ENCODE measurements around the gene SPECC1. TPM values are rescaled to one million over a fixed set of nuclear protein-coding genes. Genes with fewer than 3 reads are reported as not detected.

SPECC1 gene
- total and polyA plus RNA-seq, 2 of the 13 experiments (the other 11 are each of a cell fraction or from before 2014, with no cell fraction given), result 2.3 to 6.9 TPM

DNA sequence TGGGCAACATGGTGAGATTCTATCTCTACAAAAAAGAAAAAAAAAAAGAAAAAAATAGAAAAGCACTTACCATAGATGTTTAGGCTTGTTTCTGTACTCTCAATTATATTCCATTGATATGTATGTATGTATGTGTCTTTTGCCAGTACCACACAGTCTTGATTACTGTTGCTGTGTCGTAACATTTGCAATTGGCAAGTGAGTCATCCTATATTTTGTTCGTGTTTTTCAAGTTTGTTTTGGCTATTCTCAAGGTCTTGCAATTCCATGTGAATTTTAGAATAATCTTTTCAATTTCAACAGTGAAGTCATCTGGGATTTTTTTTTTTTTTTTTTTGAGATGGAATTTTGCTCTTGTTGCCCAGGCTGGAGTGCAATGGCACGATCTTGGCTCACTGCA is 19.3 kb downstream of the SPECC1 start:
- Histone ChIP-seq H3K9ac (ENCODE audit: insufficient read depth, low read depth, low read length) (no peak overlapping the region), H4K20me1 (ENCODE audit: insufficient read depth, low read length) (no peaks in the 10 kb centered on the region), H3K4me1 (ENCODE audit: insufficient read depth, low read length) (no peaks in the 10 kb centered on the region), H3K4me3 (replicated peaks in 1 of 3; ENCODE audit: insufficient read depth in 1 of 3, low read depth in 2 of 3, low read length in 3 of 3) (no peak overlapping the region), H3K27me3 (ENCODE audit: control insufficient read depth in 1 of 2, insufficient read depth in 2 of 2, low read length in 2 of 2) (no peaks in the 10 kb centered on the region), H3K36me3 (replicated peaks in 1 of 2; ENCODE audit: control insufficient read depth in 1 of 2, insufficient read depth in 2 of 2, low read length in 2 of 2) (no peaks in the 10 kb centered on the region), H2AFZ (ENCODE audit: low read length) (no peak overlapping the region), H3K9me3 (ENCODE audit: low read length) (no peaks in the 10 kb centered on the region), H3K4me2 (ENCODE audit: low read depth, low read length) (no peak overlapping the region), H3K27ac (ENCODE audit: extremely low read length, insufficient read depth, low read length) (no peak overlapping the region), H3K79me2 (ENCODE audit: insufficient read depth, low read length) (no peaks in the 10 kb centered on the region)
- in situ Hi-C loops (cut with HindIII; ENCODE audit: extremely low pct_ligation_motif_present, low pct_unique_long_range_greater_than_20kb), result no loop called here
- WGBS (ENCODE audit: low lambda C conversion rate), result 10% methylated on average over 3 of the region's 3 CpGs
- CTCF ChIA-PET (ENCODE audit: low intra/inter-chr PET ratio, low total read pairs), result no interaction called here
- ATAC-seq (no peak), FAIRE-seq (no peak), DNase-seq (ENCODE audit: low spot score) (no peak)
- POLR2A ChIA-PET, result no interaction called here
- intact Hi-C loops (cut with micrococcal nuclease; ENCODE audit: unreplicated experiment), result no loop called here
- BruUV-seq (replicated peaks), result no TSS peak
- TF ChIP-seq ZNF501 (CRISPR knock-in tag; IDR thresholded peaks at IDR 0.05) (no peak), KDM6A (CRISPR knock-in tag; IDR thresholded peaks at IDR 0.05; ENCODE audit: low read depth) (no peak), KLF6 (CRISPR knock-in tag; IDR thresholded peaks at IDR 0.05) (no peak), SIX4 (CRISPR knock-in tag; IDR thresholded peaks at IDR 0.05) (no peak), ZNF33B (CRISPR knock-in tag; IDR thresholded peaks at IDR 0.05) (no peak), XRCC5 (optimal IDR thresholded peaks at IDR 0.05; ENCODE audit: low read length) (no peak), KDM2A (CRISPR knock-in tag; IDR thresholded peaks at IDR 0.05; ENCODE audit: borderline replicate concordance, low read depth) (no peak), MBD4 (IDR thresholded peaks at IDR 0.05; ENCODE audit: borderline replicate concordance, low read length) (no peak)
- TF ChIP-seq, protein P1, sequence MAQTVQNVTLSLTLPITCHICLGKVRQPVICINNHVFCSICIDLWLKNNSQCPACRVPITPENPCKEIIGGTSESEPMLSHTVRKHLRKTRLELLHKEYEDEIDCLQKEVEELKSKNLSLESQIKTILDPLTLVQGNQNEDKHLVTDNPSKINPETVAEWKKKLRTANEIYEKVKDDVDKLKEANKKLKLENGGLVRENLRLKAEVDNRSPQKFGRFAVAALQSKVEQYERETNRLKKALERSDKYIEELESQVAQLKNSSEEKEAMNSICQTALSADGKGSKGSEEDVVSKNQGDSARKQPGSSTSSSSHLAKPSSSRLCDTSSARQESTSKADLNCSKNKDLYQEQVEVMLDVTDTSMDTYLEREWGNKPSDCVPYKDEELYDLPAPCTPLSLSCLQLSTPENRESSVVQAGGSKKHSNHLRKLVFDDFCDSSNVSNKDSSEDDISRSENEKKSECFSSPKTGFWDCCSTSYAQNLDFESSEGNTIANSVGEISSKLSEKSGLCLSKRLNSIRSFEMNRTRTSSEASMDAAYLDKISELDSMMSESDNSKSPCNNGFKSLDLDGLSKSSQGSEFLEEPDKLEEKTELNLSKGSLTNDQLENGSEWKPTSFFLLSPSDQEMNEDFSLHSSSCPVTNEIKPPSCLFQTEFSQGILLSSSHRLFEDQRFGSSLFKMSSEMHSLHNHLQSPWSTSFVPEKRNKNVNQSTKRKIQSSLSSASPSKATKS (CRISPR knock-in tag; IDR thresholded peaks at IDR 0.05), result no peak
